Measurements from ENCODE around the gene MRPS10.

The MRPS10 gene

GRCh38 chr6:42168650-42169049 is 49.0 kb downstream of the MRPS10 start:
- H3K4me1 ChIP-seq (ENCODE audit: control insufficient read depth in 5 of 5, insufficient read depth in 5 of 5, low read length in 5 of 5) = peaks cover 0 to 7% (median 0%) of the 10 kb centered on the region in 5 donors
- no peak overlapping the region for H3K4me3 ChIP-seq (ENCODE audit: low read depth in 1 of 5, low read length in 5 of 5)
- H3K27me3 ChIP-seq (ENCODE audit: control insufficient read depth in 5 of 5, insufficient read depth in 4 of 5, low read length in 5 of 5) = no peaks in the 10 kb centered on the region
- no peaks in the 10 kb centered on the region for H3K36me3 ChIP-seq (ENCODE audit: control insufficient read depth in 5 of 5, insufficient read depth in 5 of 5, low read length in 5 of 5)
- H3K9me3 ChIP-seq (ENCODE audit: control insufficient read depth in 5 of 5, low read length in 5 of 5) = no peaks in the 10 kb centered on the region
- H3K9ac ChIP-seq (ENCODE audit: low read length in 5 of 5) = no peak overlapping the region
- no peak overlapping the region for H3K27ac ChIP-seq (ENCODE audit: low read depth, low read length)

GRCh38 chr6:42166444-42167141 is 51.1 kb downstream of the MRPS10 start:
- peaks cover 0 to 7% (median 0%) of the 10 kb centered on the region in 5 donors for H3K4me1 ChIP-seq (ENCODE audit: control insufficient read depth in 5 of 5, insufficient read depth in 5 of 5, low read length in 5 of 5)
- H3K9me3 ChIP-seq (ENCODE audit: control insufficient read depth in 5 of 5, low read length in 5 of 5) = no peaks in the 10 kb centered on the region
- H3K36me3 ChIP-seq (ENCODE audit: control insufficient read depth in 5 of 5, insufficient read depth in 5 of 5, low read length in 5 of 5) = no peaks in the 10 kb centered on the region
- no peak overlapping the region for H3K4me3 ChIP-seq (ENCODE audit: low read depth in 1 of 5, low read length in 5 of 5)
- H3K9ac ChIP-seq (ENCODE audit: low read length in 5 of 5) = no peak overlapping the region
- H3K27ac ChIP-seq (ENCODE audit: low read depth, low read length) = no peak overlapping the region
- H3K27me3 ChIP-seq (ENCODE audit: control insufficient read depth in 5 of 5, insufficient read depth in 4 of 5, low read length in 5 of 5) = peaks cover 0 to 6% (median 0%) of the 10 kb centered on the region in 5 donors

- H3K36me3 ChIP-seq (ENCODE audit: control insufficient read depth in 5 of 5, insufficient read depth in 5 of 5, low read length in 5 of 5) = no peaks in the 10 kb centered on the region
- no peak overlapping the region for H3K27ac ChIP-seq (ENCODE audit: low read depth, low read length)
- peaks cover 0 to 1% (median 0%) of the 10 kb centered on the region in 5 donors for H3K4me1 ChIP-seq (ENCODE audit: control insufficient read depth in 5 of 5, insufficient read depth in 5 of 5, low read length in 5 of 5)
- peaks cover 0 to 10% (median 0%) of the 10 kb centered on the region in 5 donors for H3K27me3 ChIP-seq (ENCODE audit: control insufficient read depth in 5 of 5, insufficient read depth in 4 of 5, low read length in 5 of 5)
- no peak overlapping the region for H3K9ac ChIP-seq (ENCODE audit: low read length in 5 of 5)
- no peaks in the 10 kb centered on the region for H3K9me3 ChIP-seq (ENCODE audit: control insufficient read depth in 5 of 5, low read length in 5 of 5)
- H3K4me3 ChIP-seq (ENCODE audit: low read depth in 1 of 5, low read length in 5 of 5) = no peak overlapping the region
Measured at GRCh38 chr6:42165016-42165415, 52.6 kb downstream of the MRPS10 start.

- Histone ChIP-seq H3K27ac (ENCODE audit: low read depth, low read length) (no peak overlapping the region), H3K4me3 (ENCODE audit: low read depth in 1 of 5, low read length in 5 of 5) (no peak overlapping the region), H3K4me1 (ENCODE audit: control insufficient read depth in 5 of 5, insufficient read depth in 5 of 5, low read length in 5 of 5) (no peaks in the 10 kb centered on the region), H3K9ac (ENCODE audit: low read length in 5 of 5) (no peak overlapping the region), H3K9me3 (ENCODE audit: control insufficient read depth in 5 of 5, low read length in 5 of 5) (no peaks in the 10 kb centered on the region), H3K36me3 (ENCODE audit: control insufficient read depth in 5 of 5, insufficient read depth in 5 of 5, low read length in 5 of 5) (no peaks in the 10 kb centered on the region), H3K27me3 (ENCODE audit: control insufficient read depth in 5 of 5, insufficient read depth in 4 of 5, low read length in 5 of 5) (peaks cover 0 to 12% (median 3%) of the 10 kb centered on the region in 5 donors)
Measured at GRCh38 chr6:42163981-42164380, 53.7 kb downstream of the MRPS10 start.

- H3K4me3 ChIP-seq (ENCODE audit: low read depth in 1 of 5, low read length in 5 of 5) = no peak overlapping the region
- no peak overlapping the region for H3K9ac ChIP-seq (ENCODE audit: low read length in 5 of 5)
- peaks cover 0 to 12% (median 9%) of the 10 kb centered on the region in 5 donors for H3K27me3 ChIP-seq (ENCODE audit: control insufficient read depth in 5 of 5, insufficient read depth in 4 of 5, low read length in 5 of 5)
- peaks cover 0 to 2% (median 0%) of the 10 kb centered on the region in 5 donors for H3K4me1 ChIP-seq (ENCODE audit: control insufficient read depth in 5 of 5, insufficient read depth in 5 of 5, low read length in 5 of 5)
- no peaks in the 10 kb centered on the region for H3K36me3 ChIP-seq (ENCODE audit: control insufficient read depth in 5 of 5, insufficient read depth in 5 of 5, low read length in 5 of 5)
- no peak overlapping the region for H3K27ac ChIP-seq (ENCODE audit: low read depth, low read length)
- H3K9me3 ChIP-seq (ENCODE audit: control insufficient read depth in 5 of 5, low read length in 5 of 5) = no peaks in the 10 kb centered on the region
Measured at GRCh38 chr6:42162812-42163211, 54.8 kb downstream of the MRPS10 start.

GRCh38 chr6:42162384-42162783 is 55.3 kb downstream of the MRPS10 start:
- Histone ChIP-seq H3K27ac (ENCODE audit: low read depth, low read length) (no peak overlapping the region), H3K4me1 (ENCODE audit: control insufficient read depth in 5 of 5, insufficient read depth in 5 of 5, low read length in 5 of 5) (peaks cover 0 to 2% (median 0%) of the 10 kb centered on the region in 5 donors), H3K36me3 (ENCODE audit: control insufficient read depth in 5 of 5, insufficient read depth in 5 of 5, low read length in 5 of 5) (no peaks in the 10 kb centered on the region), H3K9me3 (ENCODE audit: control insufficient read depth in 5 of 5, low read length in 5 of 5) (no peaks in the 10 kb centered on the region), H3K27me3 (ENCODE audit: control insufficient read depth in 5 of 5, insufficient read depth in 4 of 5, low read length in 5 of 5) (peaks cover 0 to 12% (median 9%) of the 10 kb centered on the region in 5 donors), H3K9ac (ENCODE audit: low read length in 5 of 5) (no peak overlapping the region), H3K4me3 (ENCODE audit: low read depth in 1 of 5, low read length in 5 of 5) (no peak overlapping the region)

GRCh38 chr6:42159431-42160024 is 58.1 kb downstream of the MRPS10 start:
- H3K9ac ChIP-seq (ENCODE audit: low read length in 5 of 5) = no peak overlapping the region

GRCh38 chr6:42158631-42159030 is 59.0 kb downstream of the MRPS10 start:
- H3K27ac ChIP-seq (ENCODE audit: low read depth, low read length) = no peak overlapping the region
- H3K4me3 ChIP-seq (ENCODE audit: low read depth in 1 of 5, low read length in 5 of 5) = no peak overlapping the region
- no peak overlapping the region for H3K9ac ChIP-seq (ENCODE audit: low read length in 5 of 5)
- no peaks in the 10 kb centered on the region for H3K9me3 ChIP-seq (ENCODE audit: control insufficient read depth in 5 of 5, low read length in 5 of 5)
- H3K4me1 ChIP-seq (ENCODE audit: control insufficient read depth in 5 of 5, insufficient read depth in 5 of 5, low read length in 5 of 5) = peaks cover 0 to 2% (median 0%) of the 10 kb centered on the region in 5 donors
- no peaks in the 10 kb centered on the region for H3K36me3 ChIP-seq (ENCODE audit: control insufficient read depth in 5 of 5, insufficient read depth in 5 of 5, low read length in 5 of 5)
- H3K27me3 ChIP-seq (ENCODE audit: control insufficient read depth in 5 of 5, insufficient read depth in 4 of 5, low read length in 5 of 5) = peaks cover 0 to 12% (median 9%) of the 10 kb centered on the region in 5 donors

More at GRCh38 chr6:42159431-42160024, 58.1 kb downstream of the MRPS10 start:
- no peak overlapping the region for H3K4me3 ChIP-seq (ENCODE audit: low read depth in 1 of 5, low read length in 5 of 5)
- H3K27ac ChIP-seq (ENCODE audit: low read depth, low read length) = no peak overlapping the region
- H3K27me3 ChIP-seq (ENCODE audit: control insufficient read depth in 5 of 5, insufficient read depth in 4 of 5, low read length in 5 of 5) = peaks cover 0 to 12% (median 9%) of the 10 kb centered on the region in 5 donors
- no peaks in the 10 kb centered on the region for H3K36me3 ChIP-seq (ENCODE audit: control insufficient read depth in 5 of 5, insufficient read depth in 5 of 5, low read length in 5 of 5)
- no peaks in the 10 kb centered on the region for H3K9me3 ChIP-seq (ENCODE audit: control insufficient read depth in 5 of 5, low read length in 5 of 5)
- H3K4me1 ChIP-seq (ENCODE audit: control insufficient read depth in 5 of 5, insufficient read depth in 5 of 5, low read length in 5 of 5) = peaks cover 0 to 2% (median 0%) of the 10 kb centered on the region in 5 donors

- no peak overlapping the region for H3K9ac ChIP-seq (ENCODE audit: low read length in 5 of 5)
- no peak overlapping the region for H3K4me3 ChIP-seq (ENCODE audit: low read depth in 1 of 5, low read length in 5 of 5)
- no peaks in the 10 kb centered on the region for H3K36me3 ChIP-seq (ENCODE audit: control insufficient read depth in 5 of 5, insufficient read depth in 5 of 5, low read length in 5 of 5)
- H3K9me3 ChIP-seq (ENCODE audit: control insufficient read depth in 5 of 5, low read length in 5 of 5) = no peaks in the 10 kb centered on the region
- H3K4me1 ChIP-seq (ENCODE audit: control insufficient read depth in 5 of 5, insufficient read depth in 5 of 5, low read length in 5 of 5) = peaks cover 0 to 2% (median 0%) of the 10 kb centered on the region in 5 donors
- H3K27ac ChIP-seq (ENCODE audit: low read depth, low read length) = no peak overlapping the region
- H3K27me3 ChIP-seq (ENCODE audit: control insufficient read depth in 5 of 5, insufficient read depth in 4 of 5, low read length in 5 of 5) = peaks cover 0 to 9% (median 6%) of the 10 kb centered on the region in 5 donors
Measured at GRCh38 chr6:42158011-42158410, 59.6 kb downstream of the MRPS10 start.

All from subcutaneous abdominal adipose tissue (tissue), 5 donors.